Hematopoietic multipotent progenitor cell treated with erythropoietin and hydrocortisone succinate and interleukin-3 and kit ligand, for 6 days (in vitro differentiated cells): ENCODE data around the gene NEURL4.
"Not testable (repeated sequence)": the region's sequence is repeated elsewhere in the genome, so short reads cannot be mapped to it uniquely, and the experiment has no call there.

Source experiments
- DNase-seq: peaks from one replicate; pipeline ENCODE4 v3.0.0-alpha.2; 2015

Gene NEURL4

DNA sequence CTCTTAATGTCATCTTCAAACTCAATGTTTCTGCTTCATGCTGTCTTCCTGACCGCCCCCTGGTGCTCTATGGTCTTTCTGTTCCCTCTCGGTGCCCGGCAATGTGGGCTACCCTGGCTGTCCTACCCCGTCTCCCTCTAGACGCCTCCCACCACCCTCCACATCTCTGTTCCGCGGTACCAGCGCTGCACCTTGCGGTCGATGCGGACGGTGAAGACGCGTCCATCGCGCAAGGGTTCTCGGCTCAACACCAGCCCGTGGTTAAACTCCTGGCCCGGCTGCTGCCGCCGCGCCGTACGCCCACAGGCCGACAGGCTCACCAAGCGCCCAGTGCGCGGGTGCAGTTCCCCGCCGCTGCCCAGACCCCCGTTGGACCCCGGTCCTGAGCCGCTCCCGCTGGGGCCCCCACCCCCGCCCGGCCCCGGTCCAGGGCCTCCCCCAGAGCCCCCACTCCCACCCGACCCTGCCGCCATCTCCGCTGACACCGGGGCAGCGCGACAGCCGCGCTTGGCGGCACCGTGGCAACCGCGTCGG is at the start of gene NEURL4:
Gene NEURL4 (minus strand): TSS at position 496 of the 534 bp plus-strand sequence. CDS start 23 bp downstream, at position 473.
- peak; percentile 49 for DNase-seq

- no peak for DNase-seq
Measured at GRCh38 chr17:7374353-7374752, 45.2 kb upstream of the NEURL4 start.

GRCh38 chr17:7370853-7371252 is 41.7 kb upstream of the NEURL4 start:
- DNase-seq = no peak

GRCh38 chr17:7369825-7370224 is 40.7 kb upstream of the NEURL4 start:
- DNase-seq = no peak

DNA sequence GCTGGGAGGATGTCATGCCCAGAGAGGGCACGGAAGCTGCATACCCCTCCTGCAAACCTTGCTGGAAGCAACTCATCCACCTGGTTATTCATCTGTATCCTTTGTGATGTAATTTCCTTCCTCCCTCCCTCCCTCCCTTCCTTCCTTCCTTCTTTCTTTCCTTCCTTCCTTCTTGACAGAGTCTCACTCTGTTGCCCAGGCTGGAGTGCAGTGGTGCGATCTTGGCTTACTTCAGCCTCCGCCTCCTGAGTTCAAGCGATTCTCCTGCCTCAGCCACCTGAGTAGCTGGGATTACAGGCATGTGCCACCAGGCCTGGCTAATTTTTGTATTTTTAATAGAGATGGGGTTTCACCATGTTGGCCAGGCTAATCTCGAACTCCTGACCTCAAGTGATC is 39.5 kb upstream of the NEURL4 start:
- not testable (repeated sequence) for DNase-seq

GRCh38 chr17:7367918-7368598 is 38.9 kb upstream of the NEURL4 start:
- no peak for DNase-seq

DNA sequence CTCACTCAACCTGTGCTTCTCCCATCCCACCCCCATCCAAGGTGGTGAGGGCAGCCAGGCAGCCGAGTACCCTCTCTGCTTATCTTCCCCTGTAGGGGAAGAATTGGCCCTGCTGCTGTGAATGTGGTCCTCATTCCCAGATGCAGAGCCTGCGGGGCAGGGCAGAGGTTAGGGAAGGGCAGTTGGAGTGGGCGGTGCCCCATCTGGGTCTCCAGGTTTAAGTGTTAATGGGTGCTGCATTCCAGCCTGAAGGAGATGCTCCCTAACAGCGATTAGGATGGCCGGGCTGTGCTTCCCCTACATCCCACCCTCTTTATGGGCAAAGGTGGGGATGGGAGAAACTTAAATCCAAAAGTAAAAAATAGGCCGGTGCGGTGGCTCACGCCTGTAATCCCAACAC is 37.9 kb upstream of the NEURL4 start:
- DNase-seq = no peak

GRCh38 chr17:7365963-7366362 is 36.8 kb upstream of the NEURL4 start:
- not testable (repeated sequence) for DNase-seq

- DNase-seq = no peak
Measured at GRCh38 chr17:7363311-7363710, 34.2 kb upstream of the NEURL4 start.

DNA sequence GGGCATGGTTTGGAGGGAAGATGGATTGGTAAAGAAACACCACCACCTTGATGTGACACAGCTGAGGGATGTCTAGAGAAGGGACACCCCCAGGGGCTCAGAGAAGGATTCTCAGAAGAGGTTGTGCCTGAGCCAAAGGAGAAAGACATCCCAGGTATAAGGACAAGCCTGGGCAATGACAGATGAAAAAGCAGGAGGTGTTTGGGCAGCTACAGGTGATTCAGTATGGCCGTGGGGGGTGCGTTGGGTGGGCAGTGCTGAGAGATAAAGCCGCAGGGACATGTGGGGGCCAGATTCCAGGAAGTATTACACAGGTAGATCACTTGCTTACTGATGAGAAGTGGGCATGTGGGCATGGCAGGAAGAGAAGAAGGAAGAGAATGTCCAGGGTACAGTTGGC is 32.8 kb upstream of the NEURL4 start:
- DNase-seq = no peak

DNA sequence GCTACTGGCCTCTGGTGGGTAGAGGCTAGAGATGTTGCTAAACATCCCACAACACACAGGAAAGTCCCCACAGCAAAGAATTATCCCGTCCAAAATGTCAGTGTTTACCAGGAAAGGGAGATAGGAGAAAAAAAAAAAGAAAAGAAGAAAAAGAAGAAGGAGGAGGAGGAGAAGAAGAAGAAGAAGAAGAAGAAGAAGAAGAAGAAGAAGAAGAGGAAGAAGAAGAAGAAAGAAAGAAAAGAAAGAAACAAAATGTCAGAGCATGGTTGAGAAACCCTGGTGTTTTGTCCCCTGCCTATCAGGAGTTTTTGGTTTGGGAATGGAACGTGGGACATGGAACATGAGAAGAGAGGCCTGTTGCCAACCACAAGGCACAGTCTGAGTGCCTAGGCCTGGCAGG is 28.2 kb upstream of the NEURL4 start:
- no peak for DNase-seq

- no peak for DNase-seq
Measured at GRCh38 chr17:7356756-7357155, 27.6 kb upstream of the NEURL4 start.

GRCh38 chr17:7356072-7356549 is 27.0 kb upstream of the NEURL4 start:
- peak; percentile 90 for DNase-seq

- no peak for DNase-seq
Measured at GRCh38 chr17:7355573-7355972, 26.4 kb upstream of the NEURL4 start.

DNA sequence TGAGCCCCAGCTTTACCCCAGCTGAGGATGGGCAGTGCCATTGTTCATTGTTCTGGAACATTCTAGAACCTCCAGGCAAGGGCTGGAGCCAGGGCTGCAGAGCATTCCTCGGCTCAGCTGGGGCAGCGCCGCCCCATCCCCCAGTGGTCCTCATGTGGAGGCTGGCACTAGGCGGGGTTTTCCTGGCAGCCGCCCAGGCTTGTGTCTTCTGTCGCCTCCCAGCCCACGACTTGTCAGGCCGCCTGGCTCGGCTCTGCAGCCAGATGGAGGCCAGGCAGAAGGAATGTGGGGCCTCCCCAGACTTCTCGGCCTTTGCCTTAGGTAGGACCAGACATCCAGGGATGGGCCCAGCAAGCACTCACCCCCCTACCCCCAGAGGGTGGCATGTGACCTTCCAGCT is 25.9 kb upstream of the NEURL4 start, which contains the start of gene TMEM95:
Gene TMEM95 (plus strand): TSS at position 104 of the 400 bp plus-strand sequence. CDS start 49 bp downstream, at position 153.
- peak; percentile 82 for DNase-seq

GRCh38 chr17:7354262-7354843 is 25.2 kb upstream of the NEURL4 start:
- DNase-seq = peak; percentile 34

- DNase-seq = no peak
Measured at GRCh38 chr17:7352910-7353635, 23.9 kb upstream of the NEURL4 start.

DNA sequence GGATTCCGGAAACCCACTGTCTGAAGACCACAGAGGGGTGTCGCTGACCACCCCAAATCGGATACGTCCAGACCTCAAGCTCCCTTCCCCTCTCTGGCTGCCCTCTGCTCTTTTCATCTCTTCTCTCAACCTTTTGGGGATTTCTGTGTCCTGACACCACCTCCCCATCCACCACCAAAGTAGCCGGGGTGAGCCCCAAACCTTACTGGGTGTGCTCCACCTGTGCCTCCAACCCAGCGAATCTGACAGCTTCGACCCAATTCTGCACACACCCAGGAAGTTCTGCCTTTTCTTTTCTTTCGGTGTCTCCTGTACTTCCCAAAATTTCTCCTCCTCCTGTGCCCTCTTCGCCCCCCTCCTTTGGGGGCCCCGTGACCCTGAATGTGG is 23.4 kb upstream of the NEURL4 start:
- DNase-seq = no peak

GRCh38 chr17:7351665-7352502 is 22.7 kb upstream of the NEURL4 start, which contains the start of gene KCTD11:
Gene KCTD11, plus strand, starts transcription at chr17:7352162.
- DNase-seq = peak; percentile 83

DNA sequence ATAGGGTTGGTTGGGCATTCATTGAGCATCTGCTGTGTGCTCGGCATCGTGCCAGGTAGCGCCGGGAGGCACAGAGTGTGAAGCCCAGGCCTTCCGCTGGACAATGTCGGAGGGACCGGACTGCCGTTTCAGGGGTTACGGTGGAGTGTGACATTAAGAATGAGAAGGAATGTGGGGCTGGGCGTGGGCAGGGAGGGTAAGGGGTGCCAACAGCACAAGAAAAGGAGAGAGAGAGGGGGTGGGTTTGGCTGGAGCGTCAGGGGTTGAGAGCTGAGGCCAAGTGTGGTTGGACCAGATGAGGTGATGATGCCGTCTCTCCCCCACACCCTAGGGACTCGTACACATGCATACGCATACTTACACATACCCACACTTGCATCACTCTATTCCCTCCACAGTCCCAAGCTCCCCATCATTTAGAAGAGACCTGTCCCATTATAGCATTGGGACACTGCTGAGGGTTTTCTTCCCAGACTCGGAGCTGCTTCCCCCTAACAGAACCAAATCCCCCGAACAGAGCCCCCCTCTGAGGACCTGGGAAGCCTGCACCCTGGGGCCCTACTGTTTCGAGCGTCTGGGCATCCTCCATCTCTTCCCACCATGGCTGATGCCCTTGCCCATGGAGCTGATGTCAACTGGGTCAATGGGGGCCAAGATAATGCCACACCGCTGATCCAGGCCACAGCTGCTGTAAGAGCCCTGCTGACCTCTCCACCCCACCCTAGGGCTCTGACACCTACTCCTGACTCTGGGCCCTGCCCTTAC is 19.5 kb upstream of the NEURL4 start:
- no peak for DNase-seq

- no peak for DNase-seq
Measured at GRCh38 chr17:7347630-7348477, 18.7 kb upstream of the NEURL4 start.
